ENCODE data around the gene PTPRG. TPM values are rescaled to one million over a fixed set of nuclear protein-coding genes. Genes with fewer than 3 reads are reported as not detected.
"Not testable (repeated sequence)": the region's sequence is repeated elsewhere in the genome, so short reads cannot be mapped to it uniquely, and the experiment has no call there.

Gene PTPRG
- total RNA-seq, 2 donors from 2014 or later: 26.0 to 26.3 TPM

GRCh38 chr3:61697301-61697700 lies 135.9 kb downstream of the PTPRG start:
- no peak overlapping the region for H3K27ac ChIP-seq
- H3K27me3 ChIP-seq: no peaks in the 10 kb centered on the region

GRCh38 chr3:61698278-61699072 lies 137.1 kb downstream of the PTPRG start:
- H3K9me3 ChIP-seq; H3K27ac ChIP-seq; H3K36me3 ChIP-seq; H3K27me3 ChIP-seq; H3K9ac ChIP-seq (ENCODE audit: low read depth in 2 of 2, low read length in 2 of 2); H3K4me1 ChIP-seq; intact Hi-C loops (cut with DNase I); DNase-seq; H3K4me3 ChIP-seq: not testable (repeated sequence)

More at GRCh38 chr3:61697301-61697700, 135.9 kb downstream of the PTPRG start:
- DNase-seq: no peak
- no peaks in the 10 kb centered on the region for H3K4me1 ChIP-seq
- H3K36me3 ChIP-seq: no peaks in the 10 kb centered on the region
- no peaks in the 10 kb centered on the region for H3K9me3 ChIP-seq
- H3K4me3 ChIP-seq: no peak overlapping the region
- no peak overlapping the region for H3K9ac ChIP-seq (ENCODE audit: low read depth in 2 of 2, low read length in 2 of 2)
- TF ChIP-seq CTCF (IDR thresholded peaks at IDR 0.05): no peak
- intact Hi-C loops (cut with DNase I): no loop called here

- Histone ChIP-seq H3K36me3 (no peaks in the 10 kb centered on the region), H3K9me3 (no peaks in the 10 kb centered on the region), H3K27ac (no peak overlapping the region), H3K4me3 (no peak overlapping the region), H3K9ac (ENCODE audit: low read depth in 2 of 2, low read length in 2 of 2) (no peak overlapping the region), H3K4me1 (no peaks in the 10 kb centered on the region), H3K27me3 (no peaks in the 10 kb centered on the region)
- intact Hi-C loops (cut with DNase I): no loop called here
- DNase-seq: no peak
- TF ChIP-seq CTCF (IDR thresholded peaks at IDR 0.05): no peak
Measured at GRCh38 chr3:61699622-61700021, 138.3 kb downstream of the PTPRG start.

- Histone ChIP-seq H3K27ac (no peak overlapping the region), H3K9ac (ENCODE audit: low read depth in 2 of 2, low read length in 2 of 2) (no peak overlapping the region), H3K27me3 (no peaks in the 10 kb centered on the region), H3K4me3 (no peak overlapping the region), H3K4me1 (no peaks in the 10 kb centered on the region), H3K36me3 (no peaks in the 10 kb centered on the region), H3K9me3 (no peaks in the 10 kb centered on the region)
- DNase-seq: no peak
- intact Hi-C loops (cut with DNase I): no loop called here
- no peak for TF ChIP-seq CTCF (IDR thresholded peaks at IDR 0.05)
Measured at GRCh38 chr3:61701011-61701410, 139.6 kb downstream of the PTPRG start.

- Histone ChIP-seq H3K4me3 (no peak overlapping the region), H3K9me3 (no peaks in the 10 kb centered on the region), H3K9ac (ENCODE audit: low read depth in 2 of 2, low read length in 2 of 2) (no peak overlapping the region), H3K27me3 (no peaks in the 10 kb centered on the region), H3K36me3 (no peaks in the 10 kb centered on the region), H3K27ac (no peak overlapping the region), H3K4me1 (no peaks in the 10 kb centered on the region)
- intact Hi-C loops (cut with DNase I): no loop called here
- no peak for DNase-seq
- TF ChIP-seq CTCF (IDR thresholded peaks at IDR 0.05): no peak
Measured at GRCh38 chr3:61702453-61702852, 141.1 kb downstream of the PTPRG start.

GRCh38 chr3:61704807-61705206 lies 143.4 kb downstream of the PTPRG start:
- Histone ChIP-seq H3K9me3 (no peaks in the 10 kb centered on the region), H3K27me3 (no peaks in the 10 kb centered on the region), H3K4me1 (no peaks in the 10 kb centered on the region), H3K36me3 (no peaks in the 10 kb centered on the region), H3K4me3 (no peak overlapping the region), H3K27ac (no peak overlapping the region), H3K9ac (ENCODE audit: low read depth in 2 of 2, low read length in 2 of 2) (no peak overlapping the region)
- DNase-seq: no peak
- no peak for TF ChIP-seq CTCF (IDR thresholded peaks at IDR 0.05)
- intact Hi-C loops (cut with DNase I): no loop called here
